ENCODE measurements around the gene MLXIPL.

DNA sequence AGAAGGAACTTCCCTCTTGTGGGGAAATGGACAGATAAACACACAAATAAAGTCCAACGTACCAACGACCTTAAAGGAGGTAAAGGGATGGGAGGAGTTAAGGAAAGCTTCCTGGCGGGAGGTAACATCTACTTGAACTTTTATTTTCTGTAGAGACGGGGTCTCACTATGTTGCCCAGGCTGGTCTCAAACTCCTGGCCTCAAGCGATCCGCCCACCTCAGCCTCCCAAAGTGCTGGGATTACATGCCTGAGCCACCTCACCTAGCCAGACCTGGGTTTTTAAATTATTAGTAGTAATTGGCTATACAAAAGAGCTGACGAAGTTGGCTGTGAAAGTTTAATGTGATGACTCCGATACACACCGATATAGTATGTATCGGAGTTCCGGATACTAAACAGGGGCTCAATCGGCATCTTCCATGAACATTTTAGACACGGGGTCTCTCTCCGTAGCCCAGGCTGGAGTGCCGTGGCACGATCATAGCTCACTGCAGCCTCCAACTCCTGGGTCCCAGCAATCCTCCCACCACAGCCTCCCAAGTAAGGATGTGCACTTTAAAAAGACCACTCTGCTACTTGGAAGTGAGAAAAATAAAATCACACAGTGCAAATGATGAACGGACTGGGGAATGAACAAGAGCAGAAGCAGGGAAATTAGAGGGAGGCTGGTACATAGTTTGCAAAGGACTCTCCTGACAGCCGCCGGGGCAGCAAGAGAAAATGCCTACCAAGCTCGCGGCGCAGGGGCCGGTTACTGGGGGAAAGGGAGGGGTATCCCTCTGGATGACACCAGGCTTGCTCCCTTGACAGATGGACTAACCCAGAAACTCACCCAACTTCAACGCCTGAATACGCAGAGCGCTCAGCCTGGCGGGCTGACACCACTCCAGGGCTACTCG lies 67.9 kb downstream of the MLXIPL start:
- TF ChIP-seq POLR2AphosphoS5 (IDR thresholded peaks at IDR 0.05; ENCODE audit: borderline replicate concordance, low read depth, low read length) = no peak
- no peak for TF ChIP-seq EZH2 (IDR thresholded peaks at IDR 0.05)
- no peak for TF ChIP-seq FOXP2 (optimal IDR thresholded peaks at IDR 0.05; ENCODE audit: control extremely low read depth, extremely low read length, insufficient read depth)
